GM19455 (cell line): ENCODE results near the gene LIMS1.
"Not testable (repeated sequence)": the region's sequence is repeated elsewhere in the genome, so short reads cannot be mapped to it uniquely, and the experiment has no call there.

ENCODE experiments used
- ATAC-seq: cut with Tn5 transposase; IDR thresholded peaks from one replicate; pipeline ENCODE4 v1.9.1; 2021; ENCODE audit not compliant: unreplicated experiment

The LIMS1 gene

DNA sequence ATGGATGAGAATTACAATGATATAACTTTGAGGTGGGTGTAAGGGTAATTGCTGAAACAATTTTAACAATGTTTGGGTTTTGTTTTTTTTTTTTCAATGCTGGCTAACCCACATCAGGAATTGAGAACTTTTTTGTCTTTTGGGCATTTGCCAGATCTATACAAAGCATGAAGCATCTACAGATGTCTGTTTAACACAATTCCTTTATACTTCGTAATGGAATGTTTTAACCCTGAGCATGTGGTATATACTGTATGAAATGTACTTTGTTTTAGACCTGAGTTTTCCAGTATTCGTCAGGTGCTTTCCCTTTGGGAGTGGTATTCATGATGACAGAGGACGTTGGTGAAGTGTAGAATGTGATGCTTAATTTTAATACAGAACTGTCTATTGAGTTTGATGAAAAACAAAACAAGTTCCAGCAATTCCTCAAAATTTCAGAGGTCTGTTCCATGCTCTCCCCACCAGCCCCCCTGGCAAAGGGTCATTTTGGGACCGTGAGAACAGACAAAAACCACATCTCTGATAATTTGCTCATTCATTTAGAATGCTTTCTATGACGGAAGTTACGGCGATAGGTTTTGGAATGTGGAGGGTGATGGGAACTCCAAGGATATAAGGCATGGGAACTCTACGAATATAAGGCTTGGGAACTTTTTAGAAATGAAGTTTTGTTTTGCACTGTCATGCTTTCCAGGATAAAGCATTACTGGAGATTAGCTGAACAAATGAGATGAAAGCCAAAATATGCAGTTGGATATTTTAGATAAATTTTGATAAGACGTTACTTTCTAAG is 14.1 kb downstream of the LIMS1 start:
- no peak for ATAC-seq

GRCh38 chr2:108552566-108552965 is 18.3 kb downstream of the LIMS1 start:
- ATAC-seq = no peak

DNA sequence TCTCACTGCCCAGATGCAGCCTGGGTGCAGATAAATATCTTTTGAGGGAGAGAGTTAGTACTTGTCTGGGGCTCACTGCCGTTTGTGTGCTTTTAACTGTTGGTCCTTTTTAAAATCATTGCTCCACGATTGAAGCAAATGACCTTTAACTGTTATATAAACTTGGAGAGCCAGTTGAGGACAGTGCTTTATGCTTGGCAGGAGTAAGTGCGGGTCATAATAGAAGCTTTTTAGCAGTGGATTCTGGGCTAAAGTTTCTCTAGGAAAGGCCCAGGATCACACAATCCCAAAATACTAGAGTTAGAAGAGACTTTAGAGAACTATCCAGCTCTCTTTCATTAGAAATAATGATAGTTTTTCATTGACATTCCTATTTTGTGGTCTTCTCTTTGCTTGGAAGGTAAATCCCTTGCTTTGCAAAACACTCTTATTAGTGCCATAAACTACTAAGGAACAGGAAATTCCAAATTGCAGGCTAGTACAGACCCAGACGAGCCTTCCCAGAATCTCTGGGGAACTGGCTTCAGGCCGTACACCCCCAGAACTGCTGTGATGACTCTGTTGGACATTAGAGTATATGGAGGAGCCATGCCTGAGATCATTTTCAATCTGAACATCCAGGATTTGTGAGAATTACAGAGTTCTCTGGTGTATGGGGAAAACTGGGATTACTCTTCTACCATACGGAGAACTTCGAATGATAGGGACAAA is 19.1 kb downstream of the LIMS1 start:
- ATAC-seq = no peak

- ATAC-seq = no peak
Measured at GRCh38 chr2:108554528-108554927, 20.3 kb downstream of the LIMS1 start.

GRCh38 chr2:108555572-108555971 is 21.3 kb downstream of the LIMS1 start:
- ATAC-seq = no peak

GRCh38 chr2:108556581-108556980 is 22.3 kb downstream of the LIMS1 start:
- not testable (repeated sequence) for ATAC-seq

- ATAC-seq = no peak
Measured at GRCh38 chr2:108560241-108560811, 26.1 kb downstream of the LIMS1 start.

DNA sequence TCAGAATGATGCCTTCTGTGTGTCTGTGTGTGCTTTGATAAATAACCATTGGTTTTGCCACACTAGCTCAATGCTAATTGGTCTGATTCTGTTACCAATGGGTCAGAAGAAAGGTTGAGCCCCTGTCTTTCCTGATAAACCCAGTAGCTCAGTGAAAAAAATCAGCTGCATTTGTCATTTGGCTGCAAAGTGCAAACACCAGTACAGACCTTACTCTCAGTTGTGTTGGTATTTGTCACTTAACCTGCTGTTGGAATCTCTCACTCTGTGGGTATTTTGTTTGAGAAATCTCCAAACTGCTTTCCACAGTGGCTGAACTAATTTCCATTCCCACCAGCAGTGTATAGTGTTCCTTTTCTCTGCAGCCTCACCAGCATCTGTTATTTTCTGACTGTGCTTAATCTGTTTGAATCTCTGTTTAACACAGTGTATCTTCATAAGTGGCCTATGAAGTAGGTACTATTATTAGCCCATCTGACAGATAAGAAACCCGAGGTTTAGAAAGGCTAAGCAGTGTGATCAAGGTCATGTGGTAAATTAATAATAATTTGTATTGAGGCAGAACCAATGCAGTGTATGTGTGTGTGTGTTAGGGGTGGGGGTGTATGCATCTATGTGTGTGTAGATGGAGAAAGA is 26.7 kb downstream of the LIMS1 start:
- no peak for ATAC-seq

GRCh38 chr2:108562274-108562673 is 28.0 kb downstream of the LIMS1 start:
- no peak for ATAC-seq

- no peak for ATAC-seq
Measured at GRCh38 chr2:108564510-108564909, 30.2 kb downstream of the LIMS1 start.

DNA sequence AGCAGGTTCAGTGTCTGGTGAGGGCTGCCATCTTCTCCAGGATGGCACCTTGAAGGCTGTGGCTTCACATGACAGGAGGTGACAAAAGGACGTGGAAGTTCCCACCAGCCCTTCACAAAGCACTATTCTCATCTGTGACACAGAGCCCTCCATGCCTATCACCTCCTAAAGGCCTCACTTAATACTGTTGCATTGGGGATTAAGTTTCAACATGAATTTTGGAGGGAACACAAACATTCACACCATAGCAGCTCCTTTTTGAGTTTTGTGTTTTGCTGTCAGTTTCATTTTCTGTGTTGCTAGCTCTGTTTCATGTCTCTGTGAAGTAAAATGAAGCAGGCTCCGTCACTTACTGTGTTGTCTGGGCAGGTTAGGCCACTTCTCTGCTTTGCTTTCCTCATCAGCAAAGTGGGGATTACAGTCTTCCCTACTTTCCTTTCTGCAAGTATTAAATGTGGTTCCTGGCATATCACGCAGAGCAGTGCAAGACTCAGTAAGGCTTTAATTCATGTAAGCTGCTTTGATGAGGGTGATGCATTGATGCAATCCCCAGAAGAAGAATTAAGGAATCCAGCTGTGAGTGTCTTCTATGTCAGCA is 31.6 kb downstream of the LIMS1 start:
- peak; percentile 79 for ATAC-seq

- no peak for ATAC-seq
Measured at GRCh38 chr2:108570416-108570815, 36.1 kb downstream of the LIMS1 start.

DNA sequence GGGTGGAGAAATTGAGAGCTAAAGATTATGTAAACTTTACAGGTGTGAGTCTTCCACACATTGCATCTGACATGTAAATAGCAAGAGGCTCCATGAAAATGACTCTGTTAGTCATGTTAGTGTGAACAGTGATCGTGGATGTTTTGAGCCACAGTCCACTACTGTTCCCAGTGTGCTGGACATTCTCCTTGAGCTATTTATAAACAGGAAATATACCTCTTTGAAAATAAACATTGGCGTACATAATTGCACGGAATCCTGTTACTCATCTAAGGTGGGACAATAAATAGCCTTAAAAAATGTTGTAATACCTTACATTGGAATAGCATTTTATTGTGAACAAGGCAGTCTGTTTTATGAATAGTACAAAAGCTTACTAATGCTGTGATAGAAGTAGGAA is 37.0 kb downstream of the LIMS1 start:
- no peak for ATAC-seq

- no peak for ATAC-seq
Measured at GRCh38 chr2:108573061-108573460, 38.8 kb downstream of the LIMS1 start.

DNA sequence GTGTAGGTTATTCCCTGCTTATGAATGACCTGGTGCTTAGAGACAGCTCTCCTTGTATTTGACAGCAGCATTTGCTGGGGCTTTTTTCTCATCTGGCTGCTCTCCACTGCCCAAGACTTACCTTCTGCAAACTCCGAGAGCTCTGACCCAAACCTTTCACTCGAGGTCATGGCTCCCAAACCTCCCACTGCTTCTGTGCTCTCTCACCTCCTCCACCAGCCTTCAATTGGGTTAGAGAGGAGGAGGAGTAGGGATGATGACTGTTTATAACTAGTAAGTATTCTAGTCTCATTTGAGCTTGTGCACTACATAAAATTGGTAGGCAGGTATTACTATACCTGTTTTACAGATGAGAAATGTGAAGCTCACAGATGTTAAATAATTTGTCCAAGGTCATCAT is 40.1 kb downstream of the LIMS1 start:
- no peak for ATAC-seq

GRCh38 chr2:108575132-108575966 is 41.1 kb downstream of the LIMS1 start:
- peak; percentile 83 for ATAC-seq

DNA sequence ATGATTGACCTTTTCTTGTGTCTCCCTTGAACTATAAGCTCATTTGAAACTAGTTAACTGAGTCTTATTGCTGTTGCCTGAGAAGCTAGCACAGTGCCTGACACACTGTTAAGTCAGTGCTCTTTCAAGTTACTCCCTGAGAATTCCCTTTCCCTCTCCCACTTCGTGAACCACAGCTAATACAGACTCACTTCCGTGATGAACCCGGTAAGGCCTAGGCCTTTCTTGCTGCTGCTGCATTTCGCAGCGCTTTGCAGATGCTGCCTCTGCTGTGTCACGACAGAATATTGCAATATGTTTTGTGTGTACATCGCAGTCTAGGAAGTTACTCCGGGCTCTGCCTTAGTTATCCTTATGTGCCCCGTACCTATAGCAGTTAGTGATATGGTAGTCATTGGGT is 42.8 kb downstream of the LIMS1 start:
- ATAC-seq = no peak

DNA sequence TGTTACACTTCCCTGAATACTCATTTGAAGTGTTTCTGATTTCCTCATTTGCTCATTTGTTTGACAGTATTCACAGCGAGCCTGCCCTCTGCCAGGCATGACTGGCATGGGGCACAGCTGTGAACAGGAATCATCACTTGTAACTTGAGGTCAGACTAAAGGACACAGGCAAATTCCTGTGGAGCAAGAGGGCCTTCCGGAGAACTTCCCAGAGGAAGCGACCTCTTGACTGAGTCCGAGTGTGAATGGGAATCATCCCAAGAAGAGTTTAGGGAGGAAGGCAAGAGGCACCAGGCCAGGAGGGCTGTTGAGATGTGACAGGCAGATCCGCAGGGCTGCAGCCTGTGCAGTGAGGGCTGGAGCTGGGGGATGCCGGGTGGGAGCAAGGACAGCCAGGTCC is 45.4 kb downstream of the LIMS1 start:
- no peak for ATAC-seq

DNA sequence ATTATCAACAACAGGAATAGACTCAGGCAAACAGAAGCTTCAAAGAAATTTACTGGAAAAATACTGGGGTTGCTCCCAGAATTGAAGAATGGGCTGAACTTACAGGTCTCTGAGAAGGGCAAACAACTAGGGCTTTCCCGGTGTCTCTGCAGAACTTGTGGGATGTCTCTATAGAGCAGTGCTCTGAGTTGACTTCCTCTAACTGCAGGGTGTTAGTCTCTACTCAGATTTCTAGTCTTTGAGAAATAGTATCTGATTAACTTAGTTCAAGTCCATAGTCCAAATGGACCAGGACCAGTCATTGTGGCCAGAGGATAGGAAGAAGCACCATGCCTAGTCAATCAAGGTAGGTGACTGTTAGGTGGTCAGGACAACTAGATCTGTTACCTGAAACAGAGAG is 45.8 kb downstream of the LIMS1 start:
- no peak for ATAC-seq

- ATAC-seq = peak; percentile 85
Measured at GRCh38 chr2:108583903-108584520, 49.7 kb downstream of the LIMS1 start.
